ENCODE measurements around the gene MYO5A. TPM values are rescaled to one million over a fixed set of nuclear protein-coding genes. Genes with fewer than 3 reads are reported as not detected.

Gene MYO5A
- total and polyA plus RNA-seq, 9 of the 15 experiments (the other 6 are each of a cell fraction or from before 2014, with no cell fraction given) = 0.03 to 0.82 (median 0.40) TPM

DNA sequence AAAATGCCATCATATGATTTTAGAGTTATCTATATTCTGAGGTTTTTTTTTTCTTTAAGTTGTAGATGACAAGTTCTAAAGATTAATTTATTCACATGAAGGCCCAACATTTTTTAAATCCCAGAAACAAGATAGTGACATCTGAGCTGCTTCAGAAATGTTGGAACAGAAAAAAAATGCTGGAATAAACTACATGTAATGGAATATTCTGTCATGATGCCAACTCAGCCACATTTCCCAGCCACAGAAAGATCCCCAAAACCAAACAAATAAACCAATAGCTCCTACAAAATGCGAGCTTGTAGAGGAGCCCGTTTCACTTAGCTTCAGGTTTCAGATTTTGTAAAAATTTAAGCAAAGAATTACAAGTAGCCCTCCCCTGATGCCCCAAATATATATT, 122.1 kb downstream of the MYO5A start (continued):
- TF ChIP-seq ZNF274 (IDR thresholded peaks at IDR 0.05; ENCODE audit: borderline replicate concordance, low read depth, low read length) (no peak), PHTF2 (CRISPR knock-in tag; IDR thresholded peaks at IDR 0.05) (no peak), TAF7 (tag; IDR thresholded peaks at IDR 0.05) (no peak), TCFL5 (CRISPR knock-in tag; conservative IDR thresholded peaks at IDR 0.05) (no peak), NBN (IDR thresholded peaks at IDR 0.05; ENCODE audit: low read depth) (no peak), PRMT5 (CRISPR knock-in tag; IDR thresholded peaks at IDR 0.05) (no peak), TSC22D4 (tag; IDR thresholded peaks at IDR 0.05) (no peak)
- TF ChIP-seq, protein P1, sequence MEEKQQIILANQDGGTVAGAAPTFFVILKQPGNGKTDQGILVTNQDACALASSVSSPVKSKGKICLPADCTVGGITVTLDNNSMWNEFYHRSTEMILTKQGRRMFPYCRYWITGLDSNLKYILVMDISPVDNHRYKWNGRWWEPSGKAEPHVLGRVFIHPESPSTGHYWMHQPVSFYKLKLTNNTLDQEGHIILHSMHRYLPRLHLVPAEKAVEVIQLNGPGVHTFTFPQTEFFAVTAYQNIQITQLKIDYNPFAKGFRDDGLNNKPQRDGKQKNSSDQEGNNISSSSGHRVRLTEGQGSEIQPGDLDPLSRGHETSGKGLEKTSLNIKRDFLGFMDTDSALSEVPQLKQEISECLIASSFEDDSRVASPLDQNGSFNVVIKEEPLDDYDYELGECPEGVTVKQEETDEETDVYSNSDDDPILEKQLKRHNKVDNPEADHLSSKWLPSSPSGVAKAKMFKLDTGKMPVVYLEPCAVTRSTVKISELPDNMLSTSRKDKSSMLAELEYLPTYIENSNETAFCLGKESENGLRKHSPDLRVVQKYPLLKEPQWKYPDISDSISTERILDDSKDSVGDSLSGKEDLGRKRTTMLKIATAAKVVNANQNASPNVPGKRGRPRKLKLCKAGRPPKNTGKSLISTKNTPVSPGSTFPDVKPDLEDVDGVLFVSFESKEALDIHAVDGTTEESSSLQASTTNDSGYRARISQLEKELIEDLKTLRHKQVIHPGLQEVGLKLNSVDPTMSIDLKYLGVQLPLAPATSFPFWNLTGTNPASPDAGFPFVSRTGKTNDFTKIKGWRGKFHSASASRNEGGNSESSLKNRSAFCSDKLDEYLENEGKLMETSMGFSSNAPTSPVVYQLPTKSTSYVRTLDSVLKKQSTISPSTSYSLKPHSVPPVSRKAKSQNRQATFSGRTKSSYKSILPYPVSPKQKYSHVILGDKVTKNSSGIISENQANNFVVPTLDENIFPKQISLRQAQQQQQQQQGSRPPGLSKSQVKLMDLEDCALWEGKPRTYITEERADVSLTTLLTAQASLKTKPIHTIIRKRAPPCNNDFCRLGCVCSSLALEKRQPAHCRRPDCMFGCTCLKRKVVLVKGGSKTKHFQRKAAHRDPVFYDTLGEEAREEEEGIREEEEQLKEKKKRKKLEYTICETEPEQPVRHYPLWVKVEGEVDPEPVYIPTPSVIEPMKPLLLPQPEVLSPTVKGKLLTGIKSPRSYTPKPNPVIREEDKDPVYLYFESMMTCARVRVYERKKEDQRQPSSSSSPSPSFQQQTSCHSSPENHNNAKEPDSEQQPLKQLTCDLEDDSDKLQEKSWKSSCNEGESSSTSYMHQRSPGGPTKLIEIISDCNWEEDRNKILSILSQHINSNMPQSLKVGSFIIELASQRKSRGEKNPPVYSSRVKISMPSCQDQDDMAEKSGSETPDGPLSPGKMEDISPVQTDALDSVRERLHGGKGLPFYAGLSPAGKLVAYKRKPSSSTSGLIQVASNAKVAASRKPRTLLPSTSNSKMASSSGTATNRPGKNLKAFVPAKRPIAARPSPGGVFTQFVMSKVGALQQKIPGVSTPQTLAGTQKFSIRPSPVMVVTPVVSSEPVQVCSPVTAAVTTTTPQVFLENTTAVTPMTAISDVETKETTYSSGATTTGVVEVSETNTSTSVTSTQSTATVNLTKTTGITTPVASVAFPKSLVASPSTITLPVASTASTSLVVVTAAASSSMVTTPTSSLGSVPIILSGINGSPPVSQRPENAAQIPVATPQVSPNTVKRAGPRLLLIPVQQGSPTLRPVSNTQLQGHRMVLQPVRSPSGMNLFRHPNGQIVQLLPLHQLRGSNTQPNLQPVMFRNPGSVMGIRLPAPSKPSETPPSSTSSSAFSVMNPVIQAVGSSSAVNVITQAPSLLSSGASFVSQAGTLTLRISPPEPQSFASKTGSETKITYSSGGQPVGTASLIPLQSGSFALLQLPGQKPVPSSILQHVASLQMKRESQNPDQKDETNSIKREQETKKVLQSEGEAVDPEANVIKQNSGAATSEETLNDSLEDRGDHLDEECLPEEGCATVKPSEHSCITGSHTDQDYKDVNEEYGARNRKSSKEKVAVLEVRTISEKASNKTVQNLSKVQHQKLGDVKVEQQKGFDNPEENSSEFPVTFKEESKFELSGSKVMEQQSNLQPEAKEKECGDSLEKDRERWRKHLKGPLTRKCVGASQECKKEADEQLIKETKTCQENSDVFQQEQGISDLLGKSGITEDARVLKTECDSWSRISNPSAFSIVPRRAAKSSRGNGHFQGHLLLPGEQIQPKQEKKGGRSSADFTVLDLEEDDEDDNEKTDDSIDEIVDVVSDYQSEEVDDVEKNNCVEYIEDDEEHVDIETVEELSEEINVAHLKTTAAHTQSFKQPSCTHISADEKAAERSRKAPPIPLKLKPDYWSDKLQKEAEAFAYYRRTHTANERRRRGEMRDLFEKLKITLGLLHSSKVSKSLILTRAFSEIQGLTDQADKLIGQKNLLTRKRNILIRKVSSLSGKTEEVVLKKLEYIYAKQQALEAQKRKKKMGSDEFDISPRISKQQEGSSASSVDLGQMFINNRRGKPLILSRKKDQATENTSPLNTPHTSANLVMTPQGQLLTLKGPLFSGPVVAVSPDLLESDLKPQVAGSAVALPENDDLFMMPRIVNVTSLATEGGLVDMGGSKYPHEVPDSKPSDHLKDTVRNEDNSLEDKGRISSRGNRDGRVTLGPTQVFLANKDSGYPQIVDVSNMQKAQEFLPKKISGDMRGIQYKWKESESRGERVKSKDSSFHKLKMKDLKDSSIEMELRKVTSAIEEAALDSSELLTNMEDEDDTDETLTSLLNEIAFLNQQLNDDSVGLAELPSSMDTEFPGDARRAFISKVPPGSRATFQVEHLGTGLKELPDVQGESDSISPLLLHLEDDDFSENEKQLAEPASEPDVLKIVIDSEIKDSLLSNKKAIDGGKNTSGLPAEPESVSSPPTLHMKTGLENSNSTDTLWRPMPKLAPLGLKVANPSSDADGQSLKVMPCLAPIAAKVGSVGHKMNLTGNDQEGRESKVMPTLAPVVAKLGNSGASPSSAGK (IDR thresholded peaks at IDR 0.05) = no peak
- TF ChIP-seq, protein P2, sequence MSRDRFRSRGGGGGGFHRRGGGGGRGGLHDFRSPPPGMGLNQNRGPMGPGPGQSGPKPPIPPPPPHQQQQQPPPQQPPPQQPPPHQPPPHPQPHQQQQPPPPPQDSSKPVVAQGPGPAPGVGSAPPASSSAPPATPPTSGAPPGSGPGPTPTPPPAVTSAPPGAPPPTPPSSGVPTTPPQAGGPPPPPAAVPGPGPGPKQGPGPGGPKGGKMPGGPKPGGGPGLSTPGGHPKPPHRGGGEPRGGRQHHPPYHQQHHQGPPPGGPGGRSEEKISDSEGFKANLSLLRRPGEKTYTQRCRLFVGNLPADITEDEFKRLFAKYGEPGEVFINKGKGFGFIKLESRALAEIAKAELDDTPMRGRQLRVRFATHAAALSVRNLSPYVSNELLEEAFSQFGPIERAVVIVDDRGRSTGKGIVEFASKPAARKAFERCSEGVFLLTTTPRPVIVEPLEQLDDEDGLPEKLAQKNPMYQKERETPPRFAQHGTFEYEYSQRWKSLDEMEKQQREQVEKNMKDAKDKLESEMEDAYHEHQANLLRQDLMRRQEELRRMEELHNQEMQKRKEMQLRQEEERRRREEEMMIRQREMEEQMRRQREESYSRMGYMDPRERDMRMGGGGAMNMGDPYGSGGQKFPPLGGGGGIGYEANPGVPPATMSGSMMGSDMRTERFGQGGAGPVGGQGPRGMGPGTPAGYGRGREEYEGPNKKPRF (IDR thresholded peaks at IDR 0.05; ENCODE audit: low read depth, low read length) = no peak
- TF ChIP-seq, protein P3, sequence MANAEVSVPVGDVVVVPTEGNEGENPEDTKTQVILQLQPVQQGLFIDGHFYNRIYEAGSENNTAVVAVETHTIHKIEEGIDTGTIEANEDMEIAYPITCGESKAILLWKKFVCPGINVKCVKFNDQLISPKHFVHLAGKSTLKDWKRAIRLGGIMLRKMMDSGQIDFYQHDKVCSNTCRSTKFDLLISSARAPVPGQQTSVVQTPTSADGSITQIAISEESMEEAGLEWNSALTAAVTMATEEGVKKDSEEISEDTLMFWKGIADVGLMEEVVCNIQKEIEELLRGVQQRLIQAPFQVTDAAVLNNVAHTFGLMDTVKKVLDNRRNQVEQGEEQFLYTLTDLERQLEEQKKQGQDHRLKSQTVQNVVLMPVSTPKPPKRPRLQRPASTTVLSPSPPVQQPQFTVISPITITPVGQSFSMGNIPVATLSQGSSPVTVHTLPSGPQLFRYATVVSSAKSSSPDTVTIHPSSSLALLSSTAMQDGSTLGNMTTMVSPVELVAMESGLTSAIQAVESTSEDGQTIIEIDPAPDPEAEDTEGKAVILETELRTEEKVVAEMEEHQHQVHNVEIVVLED (CRISPR knock-in tag; IDR thresholded peaks at IDR 0.05) = no peak
- TF ChIP-seq, protein P4, sequence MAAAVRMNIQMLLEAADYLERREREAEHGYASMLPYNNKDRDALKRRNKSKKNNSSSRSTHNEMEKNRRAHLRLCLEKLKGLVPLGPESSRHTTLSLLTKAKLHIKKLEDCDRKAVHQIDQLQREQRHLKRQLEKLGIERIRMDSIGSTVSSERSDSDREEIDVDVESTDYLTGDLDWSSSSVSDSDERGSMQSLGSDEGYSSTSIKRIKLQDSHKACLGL (CRISPR knock-in tag; IDR thresholded peaks at IDR 0.05; ENCODE audit: borderline replicate concordance, poor library complexity, severe bottlenecking) = no peak

Measured in K562 (cell line).